ENCODE measurements around the gene AGPAT1. TPM values are rescaled to one million over a fixed set of nuclear protein-coding genes. Genes with fewer than 3 reads are reported as not detected.

The AGPAT1 gene
- total and polyA plus RNA-seq, 10 of the 15 experiments (the other 5 are each of a cell fraction or from before 2014, with no cell fraction given), result 13.9 to 39.5 (median 24.7) TPM

GRCh38 chr6:32127717-32128592 lies 47.9 kb downstream of the AGPAT1 start, which contains the start of gene ATF6B (continued):
- TF ChIP-seq CTCF (IDR thresholded peaks at IDR 0.05 in 2 of 3, conservative IDR thresholded peaks at IDR 0.05 in 1 of 3; ENCODE audit: control insufficient read depth in 2 of 3, extremely low read depth in 1 of 3, insufficient read depth in 1 of 3, low read depth in 3 of 3, low read length in 3 of 3) (no peak), TBL1XR1 (IDR thresholded peaks at IDR 0.05; ENCODE audit: low read depth, low read length) (no peak), PRDM15 (CRISPR knock-in tag; IDR thresholded peaks at IDR 0.05) (no peak), ZNF384 (IDR thresholded peaks at IDR 0.05; ENCODE audit: borderline replicate concordance, low read depth, low read length) (no peak), ETV6 (conservative IDR thresholded peaks at IDR 0.05 in 1 of 2, IDR thresholded peaks at IDR 0.05 in 1 of 2; ENCODE audit: borderline replicate concordance in 1 of 2, low read depth in 1 of 2) (no peak), PAX8 (IDR thresholded peaks at IDR 0.05) (no peak), USF2 (IDR thresholded peaks at IDR 0.05; ENCODE audit: borderline replicate concordance, low read depth, low read length) (peak; percentile 80), ZNF24 (IDR thresholded peaks at IDR 0.05) (no peak), TARDBP (IDR thresholded peaks at IDR 0.05; ENCODE audit: borderline replicate concordance) (no peak), NFIC (IDR thresholded peaks at IDR 0.05; ENCODE audit: low read depth, low read length) (no peak), MXI1 (IDR thresholded peaks at IDR 0.05; ENCODE audit: low read depth, low read length) (peak; percentile 63; the same call in 1 of the 2 replicates), CHD1 (IDR thresholded peaks at IDR 0.05; ENCODE audit: low read depth, low read length) (no peak), DPF2 (IDR thresholded peaks at IDR 0.05) (no peak), YBX1 (IDR thresholded peaks at IDR 0.05) (no peak), ZZZ3 (IDR thresholded peaks at IDR 0.05; ENCODE audit: control insufficient read depth, insufficient read length, low read depth) (no peak), ESRRA (IDR thresholded peaks at IDR 0.05; ENCODE audit: low read length) (0 out of 2 replicates have a peak, but pooled peaks have one; percentile 13), NBN (IDR thresholded peaks at IDR 0.05) (peak; percentile 53; the same call in 1 of the 2 replicates), RBBP5 (conservative IDR thresholded peaks at IDR 0.05) (no peak), NFYB (IDR thresholded peaks at IDR 0.05; ENCODE audit: insufficient read depth, low read depth, low read length) (peak; percentile 88), GATAD2B (conservative IDR thresholded peaks at IDR 0.05; ENCODE audit: low read depth) (no peak), KAT2A (conservative IDR thresholded peaks at IDR 0.05; ENCODE audit: control insufficient read depth, low read depth, low read length) (no peak), SMC3 (IDR thresholded peaks at IDR 0.05; ENCODE audit: borderline replicate concordance, low read length) (no peak)
- TF ChIP-seq, protein P1, sequence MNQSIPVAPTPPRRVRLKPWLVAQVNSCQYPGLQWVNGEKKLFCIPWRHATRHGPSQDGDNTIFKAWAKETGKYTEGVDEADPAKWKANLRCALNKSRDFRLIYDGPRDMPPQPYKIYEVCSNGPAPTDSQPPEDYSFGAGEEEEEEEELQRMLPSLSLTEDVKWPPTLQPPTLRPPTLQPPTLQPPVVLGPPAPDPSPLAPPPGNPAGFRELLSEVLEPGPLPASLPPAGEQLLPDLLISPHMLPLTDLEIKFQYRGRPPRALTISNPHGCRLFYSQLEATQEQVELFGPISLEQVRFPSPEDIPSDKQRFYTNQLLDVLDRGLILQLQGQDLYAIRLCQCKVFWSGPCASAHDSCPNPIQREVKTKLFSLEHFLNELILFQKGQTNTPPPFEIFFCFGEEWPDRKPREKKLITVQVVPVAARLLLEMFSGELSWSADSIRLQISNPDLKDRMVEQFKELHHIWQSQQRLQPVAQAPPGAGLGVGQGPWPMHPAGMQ (IDR thresholded peaks at IDR 0.05; ENCODE audit: borderline replicate concordance), result no peak

Measured in GM12878 (cell line).